ENCODE results near the gene MAP2K5.

GRCh38 chr15:67551207-67551743 lies 8.8 kb downstream of the MAP2K5 start:
- TF ChIP-seq, protein P1, sequence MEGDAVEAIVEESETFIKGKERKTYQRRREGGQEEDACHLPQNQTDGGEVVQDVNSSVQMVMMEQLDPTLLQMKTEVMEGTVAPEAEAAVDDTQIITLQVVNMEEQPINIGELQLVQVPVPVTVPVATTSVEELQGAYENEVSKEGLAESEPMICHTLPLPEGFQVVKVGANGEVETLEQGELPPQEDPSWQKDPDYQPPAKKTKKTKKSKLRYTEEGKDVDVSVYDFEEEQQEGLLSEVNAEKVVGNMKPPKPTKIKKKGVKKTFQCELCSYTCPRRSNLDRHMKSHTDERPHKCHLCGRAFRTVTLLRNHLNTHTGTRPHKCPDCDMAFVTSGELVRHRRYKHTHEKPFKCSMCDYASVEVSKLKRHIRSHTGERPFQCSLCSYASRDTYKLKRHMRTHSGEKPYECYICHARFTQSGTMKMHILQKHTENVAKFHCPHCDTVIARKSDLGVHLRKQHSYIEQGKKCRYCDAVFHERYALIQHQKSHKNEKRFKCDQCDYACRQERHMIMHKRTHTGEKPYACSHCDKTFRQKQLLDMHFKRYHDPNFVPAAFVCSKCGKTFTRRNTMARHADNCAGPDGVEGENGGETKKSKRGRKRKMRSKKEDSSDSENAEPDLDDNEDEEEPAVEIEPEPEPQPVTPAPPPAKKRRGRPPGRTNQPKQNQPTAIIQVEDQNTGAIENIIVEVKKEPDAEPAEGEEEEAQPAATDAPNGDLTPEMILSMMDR (IDR thresholded peaks at IDR 0.05; ENCODE audit: poor library complexity, severe bottlenecking) = no peak
- TF ChIP-seq TAF1 (IDR thresholded peaks at IDR 0.05; ENCODE audit: low read depth) = no peak
- TF ChIP-seq MXI1 (conservative IDR thresholded peaks at IDR 0.05; ENCODE audit: poor library complexity, severe bottlenecking) = no peak
- TF ChIP-seq, protein P2, sequence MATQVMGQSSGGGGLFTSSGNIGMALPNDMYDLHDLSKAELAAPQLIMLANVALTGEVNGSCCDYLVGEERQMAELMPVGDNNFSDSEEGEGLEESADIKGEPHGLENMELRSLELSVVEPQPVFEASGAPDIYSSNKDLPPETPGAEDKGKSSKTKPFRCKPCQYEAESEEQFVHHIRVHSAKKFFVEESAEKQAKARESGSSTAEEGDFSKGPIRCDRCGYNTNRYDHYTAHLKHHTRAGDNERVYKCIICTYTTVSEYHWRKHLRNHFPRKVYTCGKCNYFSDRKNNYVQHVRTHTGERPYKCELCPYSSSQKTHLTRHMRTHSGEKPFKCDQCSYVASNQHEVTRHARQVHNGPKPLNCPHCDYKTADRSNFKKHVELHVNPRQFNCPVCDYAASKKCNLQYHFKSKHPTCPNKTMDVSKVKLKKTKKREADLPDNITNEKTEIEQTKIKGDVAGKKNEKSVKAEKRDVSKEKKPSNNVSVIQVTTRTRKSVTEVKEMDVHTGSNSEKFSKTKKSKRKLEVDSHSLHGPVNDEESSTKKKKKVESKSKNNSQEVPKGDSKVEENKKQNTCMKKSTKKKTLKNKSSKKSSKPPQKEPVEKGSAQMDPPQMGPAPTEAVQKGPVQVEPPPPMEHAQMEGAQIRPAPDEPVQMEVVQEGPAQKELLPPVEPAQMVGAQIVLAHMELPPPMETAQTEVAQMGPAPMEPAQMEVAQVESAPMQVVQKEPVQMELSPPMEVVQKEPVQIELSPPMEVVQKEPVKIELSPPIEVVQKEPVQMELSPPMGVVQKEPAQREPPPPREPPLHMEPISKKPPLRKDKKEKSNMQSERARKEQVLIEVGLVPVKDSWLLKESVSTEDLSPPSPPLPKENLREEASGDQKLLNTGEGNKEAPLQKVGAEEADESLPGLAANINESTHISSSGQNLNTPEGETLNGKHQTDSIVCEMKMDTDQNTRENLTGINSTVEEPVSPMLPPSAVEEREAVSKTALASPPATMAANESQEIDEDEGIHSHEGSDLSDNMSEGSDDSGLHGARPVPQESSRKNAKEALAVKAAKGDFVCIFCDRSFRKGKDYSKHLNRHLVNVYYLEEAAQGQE (IDR thresholded peaks at IDR 0.05; ENCODE audit: borderline replicate concordance) = no peak
- no peak for TF ChIP-seq EZH2 (IDR thresholded peaks at IDR 0.05; ENCODE audit: borderline replicate concordance, insufficient read depth, low read length, poor library complexity, severe bottlenecking)
- TF ChIP-seq SMC3 (conservative IDR thresholded peaks at IDR 0.05; ENCODE audit: poor library complexity) = no peak
